T-helper 1 cell (primary cell): ENCODE measurements around the gene MPRIP.
"Not testable (repeated sequence)": the region's sequence is repeated elsewhere in the genome, so short reads cannot be mapped to it uniquely, and the experiment has no call there.

Experiments used
- DNase-seq, 5 donors: peaks; one replicate each; pipeline ENCODE4 v3.0.0-alpha.2; 2012 to 2020

The MPRIP gene

DNA sequence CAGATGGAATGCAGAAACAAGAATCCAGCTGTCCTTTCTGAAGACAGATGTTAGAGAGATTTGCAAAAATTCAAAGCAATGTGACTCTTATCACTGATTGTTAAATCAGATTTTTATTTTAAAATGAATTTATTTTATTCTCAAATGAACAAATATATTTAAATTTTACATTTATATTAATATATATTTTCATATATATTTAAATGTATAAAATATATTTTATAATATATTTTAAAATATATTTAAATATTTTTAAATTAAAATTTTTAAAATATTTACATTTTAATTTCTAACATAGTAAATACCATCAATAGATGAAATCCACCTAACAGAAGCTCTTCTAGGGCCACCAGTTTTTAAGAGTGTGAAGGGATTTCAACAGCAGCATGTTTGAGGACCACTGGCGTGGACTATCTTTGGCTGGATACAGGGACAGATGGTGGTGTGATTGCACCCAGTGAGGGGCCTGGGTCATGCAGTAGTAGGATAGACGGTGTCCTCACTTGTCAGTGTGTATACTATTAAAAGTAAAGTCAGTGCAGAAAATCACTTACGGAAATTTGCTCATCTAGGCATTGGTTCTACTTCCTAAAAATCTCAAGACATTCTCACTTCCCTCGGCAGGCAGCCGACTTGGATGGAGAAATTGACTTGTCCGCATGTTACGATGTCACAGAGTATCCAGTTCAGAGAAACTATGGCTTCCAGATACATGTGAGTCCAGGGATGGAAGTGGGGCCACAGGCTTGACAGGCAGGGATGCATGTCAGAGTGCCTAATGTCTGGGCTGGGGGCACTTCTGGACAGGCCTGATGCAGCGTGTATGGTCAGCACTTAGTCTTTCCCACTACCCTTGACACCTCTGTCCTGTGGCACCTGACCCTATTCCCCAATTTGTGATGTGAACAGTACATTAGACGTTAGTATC is 107.5 kb downstream of the MPRIP start:
- no peak for DNase-seq

DNA sequence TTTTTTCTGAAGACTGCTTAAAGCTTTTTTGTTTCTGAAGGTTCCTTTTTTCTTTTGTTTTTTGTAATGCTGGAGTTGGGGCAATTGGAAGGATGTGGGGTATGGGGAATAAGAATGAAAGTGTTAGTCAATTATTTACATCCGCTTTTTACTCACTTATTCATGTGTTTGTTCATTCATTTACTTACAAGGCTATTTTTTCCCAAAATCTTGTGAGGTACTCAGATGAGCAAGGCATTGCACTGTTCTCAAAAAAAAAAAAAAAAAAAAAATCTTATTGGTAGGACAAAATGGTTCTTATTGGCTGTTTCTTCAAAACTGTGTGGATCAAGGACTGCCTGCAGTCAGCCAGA is 108.2 kb downstream of the MPRIP start:
- peak in 1 of 5 donors; percentile 70 for DNase-seq

DNA sequence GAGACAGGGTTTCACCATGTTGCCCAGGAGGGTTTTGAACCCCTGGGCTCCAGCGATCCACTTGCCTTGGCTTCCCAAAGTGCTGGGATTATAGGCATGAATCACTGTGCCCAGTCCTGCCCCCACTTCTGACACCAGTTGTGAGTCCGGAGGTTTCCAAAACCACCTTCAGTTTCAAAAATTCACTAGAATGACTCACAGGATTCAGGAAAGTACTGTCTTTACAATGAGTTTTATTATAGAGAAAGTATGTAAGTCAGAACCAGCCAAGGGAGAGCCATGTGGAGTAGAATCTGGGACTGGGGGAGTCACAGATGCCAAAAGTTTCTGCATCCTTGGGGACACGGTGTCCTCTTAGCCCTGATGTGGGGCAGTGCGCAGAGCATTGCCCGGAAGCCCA is 108.8 kb downstream of the MPRIP start:
- DNase-seq = peak in 1 of 5 donors; percentile 58

DNA sequence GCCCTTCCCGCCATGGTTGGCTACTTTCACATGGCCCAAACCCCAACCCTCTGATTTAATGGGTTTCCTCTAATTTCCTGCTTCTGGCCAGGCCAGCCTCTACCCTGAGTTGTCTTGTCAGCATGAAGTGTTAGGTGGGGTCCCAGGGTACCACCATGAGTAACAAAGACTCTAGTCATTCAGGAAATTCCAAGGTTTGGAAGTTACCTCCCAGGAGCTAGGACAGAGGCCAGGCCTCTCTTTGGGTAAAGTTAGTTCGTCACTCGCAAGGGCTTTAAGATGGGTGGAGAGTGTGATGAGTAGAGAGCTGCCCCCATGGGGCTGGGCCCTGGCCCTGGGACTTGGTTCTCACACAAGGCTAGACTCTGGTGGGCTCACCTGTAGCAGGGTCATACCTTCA is 109.3 kb downstream of the MPRIP start:
- DNase-seq = no peak

DNA sequence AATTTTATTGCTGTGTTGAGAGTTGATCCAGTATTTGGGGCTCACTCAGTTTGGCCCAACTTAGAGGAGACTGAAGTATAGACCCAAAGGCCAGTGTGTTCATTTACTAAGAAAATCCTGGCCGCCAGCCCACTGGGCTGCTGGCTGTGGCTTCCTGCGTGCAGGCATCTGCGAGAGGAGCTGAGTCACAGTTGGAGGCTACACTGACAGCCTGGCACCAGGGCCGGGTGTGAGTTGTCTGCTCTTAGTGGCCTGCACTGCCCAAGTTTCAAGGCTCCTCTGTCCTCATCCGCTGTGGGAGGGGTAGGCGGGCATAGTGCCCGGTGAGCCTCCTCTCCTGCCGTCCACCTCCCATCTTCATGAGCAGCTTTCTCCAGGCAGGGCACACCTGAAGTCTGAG is 109.7 kb downstream of the MPRIP start:
- peak in 1 of 5 donors; percentile 51 for DNase-seq

DNA sequence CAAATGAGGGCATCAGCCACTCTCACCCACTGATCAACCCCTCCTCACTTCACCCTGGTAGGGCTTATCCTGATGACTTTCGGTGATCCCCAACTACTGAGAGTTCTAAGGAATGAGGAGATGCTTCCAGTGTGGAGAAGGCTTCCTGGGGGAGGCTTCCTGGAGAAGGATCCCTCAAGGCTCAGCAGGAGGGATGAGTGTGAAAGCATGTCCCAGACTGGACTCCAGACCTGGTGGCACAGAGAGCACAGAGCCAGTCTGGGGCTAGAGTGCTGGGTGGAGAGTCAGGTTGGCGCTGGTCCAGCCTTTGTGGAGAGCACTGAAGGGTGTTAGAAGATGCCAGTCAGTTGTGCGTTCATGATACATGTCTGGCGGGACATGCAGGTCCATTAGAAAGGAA is 110.1 kb downstream of the MPRIP start:
- no peak for DNase-seq

DNA sequence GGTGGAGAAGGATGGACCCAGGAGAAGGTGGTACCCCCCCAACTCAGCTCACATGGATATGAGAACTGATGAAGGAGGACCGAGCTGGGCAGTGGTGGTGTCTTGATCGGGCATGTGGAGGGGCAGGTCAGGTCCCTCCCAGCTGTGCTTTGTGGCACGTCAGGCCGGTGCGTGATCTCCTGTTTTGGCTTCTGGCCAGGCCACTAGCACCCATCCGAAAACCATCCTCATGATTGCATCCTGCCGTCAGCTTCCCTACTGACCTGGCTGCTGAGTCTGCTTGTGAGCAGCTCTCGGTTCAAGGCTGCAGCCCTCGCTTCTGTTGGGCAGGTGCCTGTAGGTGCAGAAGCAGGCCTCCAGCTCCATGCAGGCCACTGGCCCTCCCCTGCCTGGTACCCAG is 110.8 kb downstream of the MPRIP start:
- no peak for DNase-seq

DNA sequence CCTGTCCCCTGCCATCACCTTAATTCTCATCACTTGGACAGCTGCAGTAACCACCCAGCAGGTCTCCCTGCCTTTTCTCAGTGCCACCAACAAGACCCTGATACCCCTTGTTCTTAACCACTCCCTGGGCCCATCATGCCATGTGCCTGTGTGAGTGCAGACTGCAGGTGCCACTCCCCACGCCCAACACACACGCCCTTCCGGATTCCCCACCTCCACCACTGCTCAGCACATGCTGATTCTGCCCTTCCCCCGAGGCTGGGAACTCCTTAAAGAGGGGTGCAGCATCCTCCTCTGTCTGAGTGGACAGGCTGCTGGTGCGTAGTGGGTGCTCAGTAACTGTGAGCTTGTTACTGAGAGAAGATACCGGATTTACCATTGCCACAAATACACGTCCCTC is 111.5 kb downstream of the MPRIP start:
- no peak for DNase-seq

DNA sequence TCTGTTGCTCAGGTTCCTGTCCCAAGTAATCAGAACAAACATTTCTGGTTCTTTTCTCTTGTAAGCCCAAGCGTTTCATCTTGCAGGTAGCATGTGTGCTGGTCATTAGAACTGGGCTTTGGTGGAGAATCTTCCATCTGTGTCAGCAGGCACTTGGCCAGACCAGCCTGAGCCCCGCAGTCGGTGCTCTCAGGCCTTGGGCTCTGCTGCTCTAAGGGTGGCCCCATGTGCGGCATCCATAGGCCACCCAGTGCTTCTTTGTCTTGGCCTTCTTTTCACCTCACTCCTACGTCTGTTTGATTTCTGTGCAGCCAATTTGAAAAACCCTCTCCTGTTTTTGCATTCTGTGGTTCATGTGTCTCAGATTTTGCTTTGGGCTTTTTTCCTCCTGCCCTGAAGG is 112.3 kb downstream of the MPRIP start:
- no peak for DNase-seq

DNA sequence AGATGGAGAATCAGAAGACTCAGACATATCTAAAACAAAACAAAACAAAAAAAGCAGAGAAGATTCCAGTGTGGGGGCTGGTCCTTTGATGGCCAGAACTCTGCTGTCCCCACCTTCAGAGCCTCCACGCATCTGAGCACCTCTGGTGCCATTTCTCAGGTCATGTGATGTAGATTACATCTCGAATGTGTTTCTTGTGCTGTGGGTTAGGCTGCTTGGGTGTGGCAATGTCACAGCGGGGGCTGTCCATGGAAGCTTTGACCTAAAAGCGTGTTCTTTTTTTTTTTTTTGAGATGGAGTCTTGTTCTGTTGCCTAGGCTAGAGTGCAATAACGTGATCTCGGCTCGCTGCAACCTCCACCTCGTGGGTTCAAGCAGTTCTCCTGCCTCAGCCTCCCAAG is 112.7 kb downstream of the MPRIP start:
- DNase-seq = no peak

DNA sequence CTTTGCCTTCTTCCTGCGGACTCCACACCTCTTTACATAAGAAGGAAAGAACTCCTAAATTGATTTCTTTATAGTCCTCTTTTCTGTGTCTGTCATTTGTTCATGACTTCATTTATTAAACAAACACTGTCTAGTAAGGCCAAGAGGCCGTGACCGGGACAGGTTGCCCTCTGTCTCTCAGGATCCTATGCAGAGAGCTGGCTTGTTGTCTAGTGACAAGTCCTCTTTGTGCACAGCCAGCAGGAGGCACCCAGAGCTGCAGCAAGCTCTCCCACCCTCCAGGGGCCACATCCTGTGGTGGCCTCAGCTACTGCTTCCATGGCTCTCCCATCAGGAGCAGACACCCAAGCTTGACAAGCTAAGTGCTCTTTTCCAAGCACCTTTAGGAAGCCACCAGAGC is 113.3 kb downstream of the MPRIP start:
- peak in 1 of 5 donors; percentile 41 for DNase-seq

DNA sequence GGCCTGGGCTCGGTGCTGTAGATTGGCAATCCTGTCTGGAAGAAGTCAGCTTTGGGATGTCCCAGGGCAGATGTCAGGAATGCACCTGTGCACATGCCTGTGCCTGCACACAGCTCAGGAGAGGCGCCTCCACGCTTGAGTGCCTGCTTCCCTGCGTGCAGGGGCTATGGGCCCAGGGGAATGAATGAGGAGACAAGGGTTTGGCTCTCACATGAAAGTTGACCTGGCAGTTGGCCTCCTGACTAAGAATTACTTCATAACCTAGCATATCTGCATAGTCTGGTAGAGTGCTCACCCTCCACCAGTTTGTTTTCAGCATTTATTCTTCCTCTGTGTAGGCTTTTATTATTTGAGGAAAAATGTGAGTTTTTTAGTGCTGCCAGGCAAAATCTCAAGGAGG is 113.8 kb downstream of the MPRIP start:
- DNase-seq = no peak

DNA sequence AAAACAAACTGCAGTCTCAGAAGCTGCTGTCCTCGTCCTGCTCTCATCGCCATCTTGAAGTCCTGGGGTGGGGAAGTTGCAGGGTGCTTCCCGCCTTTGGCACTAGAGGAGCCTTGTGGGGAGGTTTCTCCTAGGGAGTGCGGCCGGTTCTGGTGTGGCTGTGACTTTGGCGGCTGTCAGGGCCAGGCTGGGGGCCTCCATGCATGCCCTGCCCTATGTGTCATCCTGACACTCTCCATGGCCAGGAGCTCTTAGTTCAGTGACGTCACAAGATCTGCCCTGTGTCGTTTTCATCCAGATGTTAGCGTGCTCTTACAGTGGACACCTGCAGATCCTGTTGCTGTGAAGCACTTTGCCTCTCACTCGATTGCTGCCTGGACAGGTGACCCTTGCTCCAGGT is 114.3 kb downstream of the MPRIP start:
- DNase-seq = no peak

DNA sequence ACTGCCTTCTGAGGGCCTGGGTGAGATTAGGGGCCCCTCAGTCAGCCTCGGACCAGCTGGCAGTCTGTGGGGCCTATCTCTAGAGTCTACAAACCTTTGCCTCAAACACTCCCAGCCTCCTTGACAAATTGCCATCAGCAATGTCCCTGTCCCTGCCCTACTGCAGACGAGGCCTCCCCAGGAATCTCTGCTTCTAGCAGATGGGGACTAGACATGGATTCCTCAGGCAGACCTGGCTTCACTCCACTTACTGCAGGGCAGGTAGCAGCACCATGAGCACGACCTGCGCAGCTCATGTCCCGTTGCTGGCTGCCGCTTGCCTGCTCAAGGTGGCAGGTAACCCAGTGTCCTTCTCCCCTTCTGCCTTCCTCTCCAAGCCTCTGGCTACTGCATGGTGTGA is 114.8 kb downstream of the MPRIP start:
- no peak for DNase-seq

DNA sequence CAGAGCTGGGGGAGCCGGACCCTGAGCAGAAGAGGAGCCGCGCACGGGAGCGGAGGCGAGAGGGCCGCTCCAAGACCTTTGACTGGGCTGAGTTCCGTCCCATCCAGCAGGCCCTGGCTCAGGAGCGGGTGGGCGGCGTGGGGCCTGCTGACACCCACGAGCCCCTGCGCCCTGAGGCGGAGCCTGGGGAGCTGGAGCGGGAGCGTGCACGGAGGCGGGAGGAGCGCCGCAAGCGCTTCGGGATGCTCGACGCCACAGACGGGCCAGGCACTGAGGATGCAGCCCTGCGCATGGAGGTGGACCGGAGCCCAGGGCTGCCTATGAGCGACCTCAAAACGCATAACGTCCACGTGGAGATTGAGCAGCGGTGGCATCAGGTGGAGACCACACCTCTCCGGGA is 116.2 kb downstream of the MPRIP start:
- not testable (repeated sequence) for DNase-seq

DNA sequence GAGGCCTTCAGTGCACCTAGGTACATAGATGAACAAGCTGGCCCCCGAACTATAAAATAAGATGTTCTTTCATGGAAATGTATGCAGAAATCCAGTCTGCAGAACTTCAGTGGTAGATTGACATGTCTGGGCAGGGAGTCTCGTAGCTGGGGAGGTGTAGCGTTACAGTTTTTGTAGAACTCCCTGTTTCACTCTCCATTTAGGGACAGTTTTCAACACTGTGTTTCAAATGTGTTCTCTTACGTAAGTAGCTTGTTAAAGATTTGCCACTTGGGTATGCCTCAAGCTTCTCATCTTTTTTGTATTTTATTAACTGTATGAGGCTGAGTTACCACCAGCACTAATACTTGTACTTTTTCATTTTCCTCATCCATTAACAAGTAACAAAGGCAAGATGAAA is 117.3 kb downstream of the MPRIP start:
- no peak for DNase-seq

DNA sequence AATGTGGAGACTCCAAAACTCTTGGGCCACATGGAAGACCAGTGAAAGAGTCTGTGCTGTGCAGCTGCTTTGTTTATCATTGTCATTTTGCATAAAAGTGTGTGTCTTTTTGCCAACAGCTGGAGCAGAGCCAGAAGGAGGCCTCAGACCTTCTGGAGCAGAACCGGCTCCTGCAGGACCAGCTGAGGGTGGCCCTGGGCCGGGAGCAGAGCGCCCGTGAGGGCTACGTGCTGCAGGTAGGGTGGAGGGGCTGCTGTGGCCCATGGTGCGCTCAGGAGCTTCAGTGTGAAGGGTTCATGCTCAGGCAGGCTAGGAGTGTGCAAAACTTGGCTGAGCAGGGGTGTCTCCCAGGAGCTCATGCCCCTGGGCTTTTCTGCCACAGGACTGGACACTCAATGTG is 118.9 kb downstream of the MPRIP start:
- DNase-seq = no peak

DNA sequence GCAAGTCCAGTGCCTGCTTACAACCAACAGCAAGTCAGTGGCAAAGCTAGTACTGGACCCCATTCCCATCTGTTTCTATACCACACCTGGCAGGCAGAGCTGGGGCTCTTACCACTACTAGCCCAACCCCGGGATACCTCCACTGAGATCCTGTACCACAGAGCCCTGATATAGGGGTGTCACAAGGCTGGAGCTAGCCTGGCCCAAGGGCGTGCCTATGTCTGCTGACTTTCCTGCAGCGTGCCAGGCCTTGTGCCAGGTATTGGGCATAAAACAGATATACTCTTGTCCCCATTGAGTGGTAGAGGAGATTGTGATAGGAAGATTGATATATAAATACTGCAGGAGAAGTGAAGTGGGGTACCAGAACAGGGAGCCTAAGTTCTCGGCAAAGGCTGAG is 119.5 kb downstream of the MPRIP start:
- no peak for DNase-seq

DNA sequence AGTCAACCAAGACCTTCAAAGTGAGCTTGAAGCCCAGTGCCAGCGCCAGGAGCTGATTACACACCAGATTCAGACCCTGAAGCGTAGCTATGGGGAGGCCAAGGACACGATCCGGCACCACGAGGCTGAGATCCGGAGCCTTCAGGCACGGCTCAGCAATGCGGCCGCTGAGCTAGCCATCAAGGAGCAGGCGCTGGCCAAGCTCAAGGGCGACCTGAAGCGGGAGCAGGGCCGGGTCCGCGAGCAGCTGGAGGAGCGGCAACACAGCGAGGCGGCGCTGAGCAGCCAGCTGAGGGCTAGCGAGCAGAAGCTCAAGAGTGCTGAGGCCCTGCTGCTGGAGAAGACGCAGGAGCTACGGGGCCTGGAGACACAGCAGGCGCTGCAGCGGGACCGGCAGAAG is 121.9 kb downstream of the MPRIP start:
- no peak for DNase-seq

DNA sequence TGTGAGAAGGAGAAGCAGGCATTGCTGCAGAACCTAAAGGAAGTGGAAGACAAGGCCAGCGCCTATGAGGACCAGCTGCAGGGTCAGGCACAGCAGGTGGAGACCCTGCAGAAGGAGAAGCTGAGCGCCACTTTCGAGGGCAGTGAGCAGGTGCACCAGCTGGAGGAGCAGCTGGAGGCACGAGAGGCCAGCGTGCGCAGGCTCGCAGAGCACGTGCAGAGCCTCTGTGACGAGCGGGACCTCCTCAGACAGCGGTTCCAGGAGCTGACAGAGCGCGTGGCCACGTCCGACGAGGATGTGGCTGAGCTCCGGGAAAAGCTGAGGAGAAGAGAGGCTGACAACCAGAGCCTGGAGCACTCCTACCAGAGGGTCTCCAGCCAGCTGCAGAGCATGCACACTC is 122.4 kb downstream of the MPRIP start:
- no peak for DNase-seq

DNA sequence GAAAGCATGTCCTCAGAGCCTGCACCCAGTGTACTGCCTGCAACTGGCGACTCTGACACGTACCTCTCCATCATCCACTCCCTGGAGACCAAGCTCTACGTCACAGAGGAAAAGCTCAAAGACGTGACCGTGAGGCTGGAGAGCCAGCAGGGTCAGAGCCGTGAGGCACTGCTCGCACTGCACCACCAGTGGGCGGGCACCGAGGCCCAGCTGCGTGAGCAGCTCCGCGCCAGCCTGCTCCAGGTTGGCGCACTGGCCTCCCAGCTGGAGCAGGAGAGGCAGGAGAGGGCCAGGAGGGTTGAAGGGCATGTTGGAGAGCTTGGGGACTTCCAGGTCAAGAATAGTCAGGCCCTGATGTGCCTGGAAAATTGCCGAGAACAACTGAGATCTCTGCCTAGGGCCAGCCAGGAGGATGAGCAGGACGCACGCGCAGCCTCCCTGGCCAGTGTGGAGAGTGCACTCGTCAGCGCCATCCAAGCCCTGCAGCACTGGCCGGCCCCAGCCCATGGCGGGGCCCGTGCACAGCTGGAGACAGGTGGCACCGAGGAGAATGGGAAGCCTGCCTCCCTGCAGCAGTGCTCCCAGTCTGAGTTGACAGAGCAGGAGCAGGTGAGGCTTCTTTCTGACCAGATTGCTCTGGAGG is 123.5 kb downstream of the MPRIP start:
- DNase-seq = no peak

DNA sequence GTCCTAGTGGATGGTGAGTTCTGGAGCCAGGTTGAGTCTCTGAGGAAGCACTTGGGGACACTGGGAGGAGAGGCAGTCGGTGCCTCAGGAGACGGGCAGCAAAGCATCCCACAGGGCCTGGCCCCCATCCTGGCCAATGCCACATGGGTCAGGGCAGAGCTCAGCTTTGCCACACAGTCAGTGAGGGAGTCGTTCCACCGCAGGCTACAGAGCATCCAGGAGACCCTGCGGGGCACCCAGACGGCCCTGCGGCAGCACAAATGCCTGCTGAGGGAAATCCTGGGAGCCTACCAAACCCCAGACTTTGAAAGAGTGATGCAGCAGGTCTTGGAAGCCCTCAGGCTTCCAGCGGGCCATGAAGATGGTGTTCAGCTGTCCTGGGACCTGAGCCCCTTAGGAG is 124.2 kb downstream of the MPRIP start:
- DNase-seq = no peak

DNA sequence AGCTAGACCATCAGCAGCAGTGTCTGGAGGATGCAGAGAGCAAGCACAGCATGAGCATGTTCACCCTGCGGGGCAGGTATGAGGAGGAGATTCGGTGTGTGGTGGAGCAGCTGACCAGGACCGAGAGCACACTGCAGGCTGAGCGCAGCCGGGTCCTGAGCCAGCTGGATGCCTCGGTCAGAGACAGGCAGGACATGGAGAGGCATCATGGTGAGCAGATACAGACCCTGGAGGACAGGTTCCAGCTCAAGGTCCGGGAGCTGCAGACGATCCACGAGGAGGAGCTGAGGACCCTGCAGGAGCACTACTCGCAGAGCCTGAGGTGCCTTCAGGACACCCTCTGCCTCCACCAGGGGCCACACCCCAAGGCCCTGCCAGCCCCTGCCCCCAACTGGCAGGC is 125.1 kb downstream of the MPRIP start:
- DNase-seq = no peak

DNA sequence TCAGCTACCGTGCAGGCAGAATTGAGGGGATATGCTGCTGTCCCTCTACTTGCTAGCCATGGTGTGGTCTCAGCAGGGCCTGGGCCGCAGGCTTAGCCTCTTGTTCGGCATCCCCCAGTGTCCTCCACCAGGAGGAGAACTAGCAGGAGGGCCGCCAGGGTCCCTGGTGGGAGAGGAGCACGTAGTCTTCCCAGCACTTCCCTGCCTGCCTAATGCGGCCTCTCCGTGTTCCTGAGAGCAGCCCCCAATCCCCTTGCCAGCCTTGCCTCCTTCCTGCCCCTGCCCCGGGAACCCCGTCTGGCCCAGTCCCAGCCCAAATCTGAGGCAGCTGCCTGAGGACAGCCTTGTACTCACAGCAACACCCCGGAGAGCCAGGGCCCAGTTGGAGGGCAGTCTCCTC is 125.7 kb downstream of the MPRIP start:
- DNase-seq = no peak

DNA sequence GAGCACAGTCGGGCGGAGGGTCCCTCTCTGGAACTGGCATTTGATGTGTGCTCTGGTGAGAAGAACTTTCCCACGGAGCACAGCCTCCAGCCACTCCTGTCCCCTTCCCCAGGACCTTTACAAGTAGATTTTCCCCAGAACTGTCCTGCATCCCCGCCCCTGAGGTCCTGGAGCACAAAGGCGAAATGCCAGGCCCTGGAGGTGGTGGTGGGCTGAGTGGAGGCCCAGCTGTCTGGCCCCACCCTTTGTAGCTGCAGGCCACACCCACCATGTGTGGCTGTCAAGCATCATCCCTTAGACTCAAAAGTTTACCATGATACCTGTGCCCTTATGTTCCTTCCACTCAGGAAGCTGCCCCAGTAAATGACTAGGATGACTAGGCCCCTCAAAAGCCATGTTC is 126.1 kb downstream of the MPRIP start:
- DNase-seq = no peak
